H1 (cell line): ENCODE measurements around the gene ERVV-1. TPM values are rescaled to one million over a fixed set of nuclear protein-coding genes. Genes with fewer than 3 reads are reported as not detected.

Experiments used
- CTCF ChIA-PET: fragments of 300-600 bp; sonication (Branson Sonifier 250); formaldehyde crosslinking; loops from one replicate; lab custom pipeline; 2021; ENCODE audit not compliant: partially characterized antibody; lab: Charles Lee
- POLR2A ChIA-PET: fragments of 300-600 bp; sonication (Branson Sonifier 250); formaldehyde crosslinking; loops from one replicate; lab custom pipeline; 2021; ENCODE audit warnings: inconsistent platforms; ENCODE audit not compliant: partially characterized antibody; lab: Charles Lee
- DNase-seq, 2 experiments: peaks; one replicate each; pipeline versions ENCODE4 v3.0.0 to v3.0.0-alpha.2; 2010 to 2022; ENCODE audit warnings: low spot score in 2 of 2, low read depth in 1 of 2, mixed read lengths in 1 of 2
- FAIRE-seq: peaks from 2 replicates; lab custom pipeline; 2011; peaks lifted over from hg19 to GRCh38; lab: Jason Lieb, UNC
- H2AFZ ChIP-seq: 2 replicates; pipeline ENCODE4 v1.8.1; 2012; ENCODE audit warnings: low read length, inconsistent platforms
- H2AK5ac ChIP-seq: 2 replicates; pipeline ENCODE4 v1.6.1; 2013; ENCODE audit warnings: low read depth, low read length
- H2BK120ac ChIP-seq: replicated peaks from 2 replicates; pipeline ENCODE3; 2013; ENCODE audit warnings: low read depth, low read length, inconsistent platforms
- H2BK12ac ChIP-seq: 2 replicates; pipeline ENCODE4 v1.6.1; 2013; ENCODE audit warnings: low read depth, low read length
- H2BK15ac ChIP-seq: 2 replicates; pipeline ENCODE4 v1.6.1; 2013; ENCODE audit warnings: low read length
- H2BK20ac ChIP-seq: 2 replicates; pipeline ENCODE4 v1.6.1; 2013; ENCODE audit warnings: low read length
- H2BK5ac ChIP-seq: 2 replicates; pipeline ENCODE4 v1.6.1; 2013; ENCODE audit warnings: low read depth, low read length
- H3K14ac ChIP-seq: 2 replicates; pipeline ENCODE4 v1.6.1; 2013; ENCODE audit warnings: inconsistent platforms; ENCODE audit not compliant: insufficient read length
- H3K18ac ChIP-seq: 2 replicates; pipeline ENCODE4 v1.6.1; 2013; ENCODE audit warnings: low read length; ENCODE audit errors: extremely low read depth
- H3K23ac ChIP-seq: 2 replicates; pipeline ENCODE4 v1.6.1; 2013; ENCODE audit warnings: inconsistent platforms; ENCODE audit not compliant: insufficient read length
- H3K23me2 ChIP-seq: 2 replicates; pipeline ENCODE4 v1.6.1; 2013; ENCODE audit warnings: low read depth, low read length
- H3K27ac ChIP-seq: 2 replicates; pipeline ENCODE4 v1.6.1; 2011; ENCODE audit warnings: low read depth, low read length, inconsistent platforms
- H3K27me3 ChIP-seq, 4 experiments: replicated peaks in 1 of 4; 1 replicate in 1 of 4; 2 replicates in 3 of 4; pipeline versions ENCODE4 v1.6.1 to v1.8.1; 2011 to 2013; ENCODE audit warnings: low read length in 3 of 4, mild to moderate bottlenecking in 3 of 4, inconsistent platforms in 2 of 4, mixed read lengths in 2 of 4, moderate library complexity in 1 of 4; ENCODE audit not compliant: control insufficient read depth in 3 of 4, insufficient read depth in 3 of 4; ENCODE audit errors: extremely low read depth in 1 of 4
- H3K36me3 ChIP-seq, 4 experiments: 2 replicates each; pipeline versions ENCODE4 v1.6.1 to v1.8.1; 2011 to 2013; ENCODE audit warnings: mild to moderate bottlenecking in 4 of 4, low read length in 3 of 4, moderate library complexity in 2 of 4, control low read depth in 1 of 4, inconsistent platforms in 1 of 4; ENCODE audit not compliant: insufficient read depth in 4 of 4, control insufficient read depth in 2 of 4
- H3K4ac ChIP-seq: replicated peaks from 2 replicates; pipeline ENCODE3; 2013; ENCODE audit warnings: low read length, low read depth, mixed read lengths, inconsistent platforms; ENCODE audit not compliant: insufficient read length
- H3K4me1 ChIP-seq, 4 experiments: replicated peaks in 1 of 4; 1 replicate in 1 of 4; 2 replicates in 3 of 4; pipeline versions ENCODE4 v1.6.1 to v1.8.1; 2011 to 2013; ENCODE audit warnings: low read length in 3 of 4, inconsistent platforms in 2 of 4, mixed read lengths in 1 of 4; ENCODE audit not compliant: insufficient read depth in 4 of 4, control insufficient read depth in 3 of 4
- H3K4me2 ChIP-seq, 2 experiments: 2 replicates each; pipeline versions ENCODE4 v1.6.1 to v1.8.1; 2011 to 2013; ENCODE audit warnings: low read depth in 2 of 2, low read length in 2 of 2, control low read depth in 1 of 2, inconsistent platforms in 1 of 2, mild to moderate bottlenecking in 1 of 2; ENCODE audit not compliant: insufficient read depth in 1 of 2
- H3K4me3 ChIP-seq, 4 experiments: fragments of 200-600, 300-600 bp in 1 of 4; sonication (generic), shearing (Covaris generic), sonication (Bioruptor Twin) in 1 of 4; 2 replicates each; pipeline versions ENCODE4 v1.5.1 to v1.8.1; 2011 to 2016; ENCODE audit warnings: low read length in 4 of 4, low read depth in 3 of 4, control low read depth in 2 of 4, inconsistent platforms in 2 of 4, mild to moderate bottlenecking in 2 of 4, mixed read lengths in 1 of 4, moderate library complexity in 1 of 4; ENCODE audit not compliant: insufficient read depth in 2 of 4; ENCODE audit errors: extremely low read depth in 1 of 4
- H3K56ac ChIP-seq: replicated peaks from 2 replicates; pipeline ENCODE3; 2013; ENCODE audit warnings: low read depth, mild to moderate bottlenecking, mixed read lengths, low read length, inconsistent platforms; ENCODE audit not compliant: insufficient read length
- H3K79me1 ChIP-seq: 2 replicates; pipeline ENCODE4 v1.6.1; 2013; ENCODE audit warnings: low read depth, low read length, control low read depth
- H3K79me2 ChIP-seq, 2 experiments: 2 replicates each; pipeline versions ENCODE4 v1.6.1 to v1.8.1; 2012 to 2013; ENCODE audit warnings: low read length in 2 of 2, mild to moderate bottlenecking in 2 of 2, inconsistent platforms in 1 of 2; ENCODE audit not compliant: insufficient read depth in 2 of 2, control insufficient read depth in 1 of 2
- H3K9ac ChIP-seq, 4 experiments: replicated peaks in 1 of 4; 1 replicate in 1 of 4; 2 replicates in 3 of 4; pipeline versions ENCODE4 v1.6.1 to v1.8.1; 2011 to 2013; ENCODE audit warnings: low read depth in 3 of 4, low read length in 3 of 4, control low read depth in 2 of 4, mild to moderate bottlenecking in 2 of 4, moderate library complexity in 2 of 4, inconsistent platforms in 1 of 4; ENCODE audit errors: extremely low read depth in 1 of 4
- H3K9me3 ChIP-seq, 2 experiments: 2 replicates each; pipeline versions ENCODE4 v1.6.1 to v1.8.1; 2012 to 2013; ENCODE audit warnings: mild to moderate bottlenecking in 2 of 2, moderate library complexity in 2 of 2, control low read depth in 1 of 2, inconsistent platforms in 1 of 2, low read depth in 1 of 2, low read length in 1 of 2, mixed read lengths in 1 of 2; ENCODE audit not compliant: insufficient read depth in 2 of 2
- H4K20me1 ChIP-seq, 2 experiments: replicated peaks in 1 of 2; 2 replicates each; pipeline versions ENCODE3 to v1.8.1; 2011 to 2013; ENCODE audit warnings: inconsistent platforms in 2 of 2, low read length in 2 of 2, mild to moderate bottlenecking in 1 of 2; ENCODE audit not compliant: insufficient read depth in 2 of 2, control insufficient read depth in 1 of 2
- H4K5ac ChIP-seq: 2 replicates; pipeline ENCODE4 v1.6.1; 2013; ENCODE audit warnings: low read length, low read depth, mixed read lengths, inconsistent platforms; ENCODE audit not compliant: insufficient read length
- H4K8ac ChIP-seq: 2 replicates; pipeline ENCODE4 v1.8.0; 2013; ENCODE audit warnings: mild to moderate bottlenecking, moderate library complexity, low read length, inconsistent platforms; ENCODE audit not compliant: insufficient read depth; ENCODE audit errors: extremely low read depth
- H4K91ac ChIP-seq: replicated peaks from 2 replicates; pipeline ENCODE3; 2013; ENCODE audit warnings: low read length, mixed read lengths, inconsistent platforms; ENCODE audit not compliant: insufficient read length
- ATF3 ChIP-seq: IDR thresholded peaks from 2 replicates; pipeline ENCODE4 v1.6.1; 2011; ENCODE audit warnings: low read depth, mild to moderate bottlenecking, low read length; ENCODE audit not compliant: insufficient read depth
- WGBS, 2 experiments: shearing (Covaris generic) in 1 of 2; methylation state at CpG; one replicate each; pipeline versions ENCODE4 v1.1.6 to v1.1.7; 2013 to 2015; ENCODE audit warnings: low lambda C conversion rate in 2 of 2, mixed read lengths in 2 of 2, inconsistent platforms in 1 of 2, low coverage in 1 of 2, missing lambda C conversion rate in 1 of 2; ENCODE audit not compliant: insufficient replicate concordance in 2 of 2, insufficient coverage in 1 of 2, insufficient read length in 1 of 2; ENCODE audit errors: extremely low coverage in 1 of 2, missing lambda C conversion rate in 1 of 2; 5-methylcytosine and 5-hydroxymethylcytosine counted together
- polyA plus RNA-seq, 7 experiments: library from polyadenylated mRNA; depleted of rRNA in 3 of 7; stranded (reverse) in 5 of 7; unstranded in 2 of 7; fragments of >200 nt in 5 of 7; fragments of 200-250 nt in 2 of 7; gene quantifications; 1 replicate in 5 of 7; 2 replicates in 1 of 7; 4 replicates in 1 of 7; pipeline versions ENCODE4 v1.2.1 to v1.2.3, GENCODE V29; 2011 to 2013; ENCODE audit warnings: missing spikeins in 2 of 7, mixed read lengths in 2 of 7
- total RNA-seq: library from RNA; stranded (reverse); fragmentation: NEBNext Ultra II Directional; extraction: Animal tissue kit (Norgen Biotek cat#: 25700); gene quantifications from 2 replicates; pipeline ENCODE4 v1.2.1, GENCODE V29; 2021

Gene ERVV-1
- total and polyA plus RNA-seq, 2 of the 8 experiments (the other 6 are each of a cell fraction or from before 2014, with no cell fraction given): not detected

DNA sequence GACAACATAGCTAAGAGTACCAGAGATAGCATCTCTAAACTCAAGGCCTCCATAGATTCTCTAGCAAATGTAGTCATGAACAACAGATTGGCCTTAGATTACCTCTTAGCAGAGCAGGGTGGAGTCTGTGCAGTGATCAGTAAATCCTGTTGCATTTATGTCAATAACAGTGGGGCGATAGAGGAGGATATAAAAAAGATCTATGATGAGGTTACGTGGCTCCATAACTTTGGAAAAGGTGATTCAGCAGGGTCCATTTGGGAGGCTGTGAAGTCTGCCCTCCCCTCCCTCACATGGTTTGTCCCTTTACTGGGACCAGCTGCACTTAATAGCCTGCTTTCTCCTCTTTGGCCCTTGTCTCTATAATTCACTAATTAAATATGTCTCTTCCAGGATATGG, 1.4 kb downstream of the ERVV-1 start:
- Histone ChIP-seq H3K4me2 (no peak overlapping the region), H3K23me2 (no peaks in the 10 kb centered on the region), H3K14ac (no peak overlapping the region), H2BK12ac (no peak overlapping the region), H2BK120ac (no peak overlapping the region), H3K36me3 (no peaks in the 10 kb centered on the region), H2AK5ac (no peak overlapping the region), H3K79me1 (no peaks in the 10 kb centered on the region), H3K9me3 (no peaks in the 10 kb centered on the region), H3K18ac (no peak overlapping the region), H3K56ac (no peak overlapping the region), H2BK15ac (no peak overlapping the region), H3K4me1 (no peaks in the 10 kb centered on the region; a peak in 1 of 7 replicates), H2BK20ac (no peak overlapping the region), H4K20me1 (no peaks in the 10 kb centered on the region), H4K5ac (no peak overlapping the region), H3K9ac (no peak overlapping the region), H2AFZ (no peak overlapping the region), H3K4ac (no peak overlapping the region), H4K91ac (no peak overlapping the region), H3K23ac (no peak overlapping the region), H3K27me3 (no peaks in the 10 kb centered on the region), H4K8ac (no peak overlapping the region), H3K27ac (no peak overlapping the region), H3K79me2 (no peaks in the 10 kb centered on the region), H2BK5ac (no peak overlapping the region), H3K4me3 (no peak overlapping the region)
- DNase-seq (no peak), FAIRE-seq (peak; percentile 32)
- POLR2A ChIA-PET: no interaction called here
- TF ChIP-seq ATF3: no peak
- CTCF ChIA-PET: no interaction called here
- WGBS, 2 experiments: 96% methylated on average over 2 of the region's 2 CpGs; no CpG with 5 or more reads in 1 of the 2 experiments
